ENCODE data around the gene PNMA1. TPM values are rescaled to one million over a fixed set of nuclear protein-coding genes. Genes with fewer than 3 reads are reported as not detected.
A peak's percentile ranks its signal among the peaks of the same experiment; 100 is the strongest.

Gene PNMA1
- total RNA-seq, 1 donor from 2014 or later = 29.7 TPM

DNA sequence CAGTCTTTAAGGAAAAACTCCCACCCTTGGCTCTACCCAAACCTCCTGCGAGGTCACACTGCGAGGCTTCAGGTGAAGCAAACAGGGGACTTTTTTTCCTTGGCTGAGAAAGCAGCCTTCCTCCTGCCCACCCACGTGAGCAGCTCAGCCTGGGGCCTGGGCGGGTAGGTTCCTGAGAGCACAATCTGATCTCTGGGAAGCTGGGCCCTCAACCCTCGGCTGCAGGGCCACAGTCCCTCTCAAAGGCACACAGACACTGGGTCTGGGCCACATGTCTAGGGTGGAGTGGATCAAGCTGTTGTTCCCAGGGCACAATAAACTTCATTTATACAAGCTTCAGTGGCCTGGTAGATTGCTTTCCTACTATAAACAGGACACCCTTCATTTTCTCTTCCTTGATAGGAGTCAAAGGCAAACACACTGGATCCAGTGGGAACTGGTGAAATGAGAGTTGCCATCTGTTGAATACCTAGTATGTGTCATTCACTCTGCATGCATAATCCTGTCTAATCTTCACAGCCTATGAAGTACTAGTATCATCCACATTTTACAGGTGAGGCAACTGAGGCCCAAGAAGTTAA is 41.3 kb upstream of the PNMA1 start:
- Mint-ChIP-seq H3K9me3 (no peaks in the 10 kb centered on the region), H3K4me1 (ENCODE audit: low read depth) (peaks cover 85% of the 10 kb centered on the region), H3K27me3 (ENCODE audit: insufficient read depth) (no peaks in the 10 kb centered on the region), H3K36me3 (ENCODE audit: low read depth) (peaks cover 5% of the 10 kb centered on the region), H3K4me3 (peak overlapping the region; percentile 90), H3K27ac (peak overlapping the region; percentile 96)
- intact Hi-C loops (cut with micrococcal nuclease) = loop anchor here (2.0 kb wide), 2 partner anchors 15 to 59 kb away; no protein-coding TSS in a partner anchor
- no peak for DNase-seq (ENCODE audit: low spot score)

DNA sequence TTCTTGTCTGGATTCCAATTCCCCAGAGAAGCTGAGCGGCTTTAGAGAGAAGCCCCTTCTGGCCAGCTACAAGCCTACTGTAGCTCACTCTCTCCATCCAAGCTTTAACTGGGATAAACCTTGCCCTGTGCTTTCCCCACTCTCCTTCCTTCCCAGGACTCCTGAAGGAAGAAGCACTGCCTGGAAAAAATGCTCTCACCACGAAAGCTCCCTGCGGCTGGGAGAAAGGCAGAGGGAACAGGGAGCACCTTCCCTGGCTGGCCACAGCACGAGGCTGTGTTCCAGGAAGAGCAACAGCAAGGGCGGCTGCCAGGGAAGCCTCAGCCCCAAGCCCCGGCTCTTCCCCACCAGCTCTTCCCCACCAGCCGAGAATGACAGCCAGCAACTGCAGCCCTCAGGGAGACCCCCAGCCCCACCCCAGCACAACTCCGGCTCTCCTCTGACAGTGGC is 40.8 kb upstream of the PNMA1 start:
- Mint-ChIP-seq H3K36me3 (ENCODE audit: low read depth) (peaks cover 5% of the 10 kb centered on the region), H3K4me3 (peak overlapping the region; percentile 90), H3K9me3 (no peaks in the 10 kb centered on the region), H3K27ac (peak overlapping the region; percentile 96), H3K4me1 (ENCODE audit: low read depth) (peaks cover 87% of the 10 kb centered on the region), H3K27me3 (ENCODE audit: insufficient read depth) (no peaks in the 10 kb centered on the region)
- intact Hi-C loops (cut with micrococcal nuclease) = loop anchor here (1.0 to 2.0 kb wide), 4 partner anchors 7 to 27 kb away; no protein-coding TSS in a partner anchor
- DNase-seq (ENCODE audit: low spot score) = no peak

DNA sequence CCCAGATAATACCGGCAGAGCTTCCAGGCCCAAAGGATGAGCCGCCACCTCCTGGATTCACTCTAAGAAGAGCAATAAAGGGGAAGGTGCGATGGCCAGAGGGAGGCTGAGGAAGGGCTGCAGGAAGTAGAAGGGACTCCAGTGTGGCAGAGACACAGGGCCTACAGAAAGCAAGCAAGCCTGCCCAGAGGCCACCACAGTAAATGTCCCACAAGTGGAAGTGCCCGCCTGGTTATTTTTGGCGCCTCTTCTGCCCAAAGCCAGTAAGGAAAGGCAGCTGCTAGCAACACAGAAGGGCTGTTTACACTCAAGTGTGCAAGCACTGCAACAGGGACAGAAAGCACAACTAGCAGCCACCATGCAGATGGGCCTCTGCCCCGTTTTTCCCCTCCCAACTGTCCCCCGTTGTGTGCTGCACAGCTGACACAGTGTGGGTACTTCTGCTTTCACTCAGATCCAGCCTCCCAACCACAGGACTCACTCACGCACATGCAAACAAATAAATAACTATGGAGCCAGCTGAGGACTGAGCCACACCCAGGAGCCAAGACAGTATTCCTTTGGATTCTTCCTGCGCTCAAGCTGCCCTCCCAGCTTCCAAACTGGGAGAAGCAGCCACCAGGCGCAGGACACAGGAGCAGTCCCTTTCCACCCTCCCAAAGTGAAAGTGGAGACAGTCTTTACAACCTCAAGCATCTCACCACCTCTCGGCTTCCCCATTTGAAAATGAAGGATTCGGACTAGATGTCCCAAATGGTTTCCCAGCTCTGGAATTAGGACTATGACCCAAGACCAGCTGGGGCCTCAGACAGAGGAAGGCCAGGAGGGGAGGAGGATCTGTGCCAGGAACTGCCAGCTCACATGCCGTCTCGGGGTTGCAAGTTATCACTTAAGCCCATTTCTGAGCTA is 40.0 kb upstream of the PNMA1 start:
- H3K4me1 Mint-ChIP-seq (ENCODE audit: low read depth) = peaks cover 95% of the 10 kb centered on the region
- no peaks in the 10 kb centered on the region for H3K9me3 Mint-ChIP-seq
- H3K36me3 Mint-ChIP-seq (ENCODE audit: low read depth) = peaks cover 5% of the 10 kb centered on the region
- peak; percentile 47 for DNase-seq (ENCODE audit: low spot score)
- H3K4me3 Mint-ChIP-seq = peak overlapping the region; percentile 90
- intact Hi-C loops (cut with micrococcal nuclease) = loop anchor here (1.0 to 2.0 kb wide), 4 partner anchors 8 to 26 kb away; no protein-coding TSS in a partner anchor
- no peaks in the 10 kb centered on the region for H3K27me3 Mint-ChIP-seq (ENCODE audit: insufficient read depth)
- peak overlapping the region; percentile 96 for H3K27ac Mint-ChIP-seq

DNA sequence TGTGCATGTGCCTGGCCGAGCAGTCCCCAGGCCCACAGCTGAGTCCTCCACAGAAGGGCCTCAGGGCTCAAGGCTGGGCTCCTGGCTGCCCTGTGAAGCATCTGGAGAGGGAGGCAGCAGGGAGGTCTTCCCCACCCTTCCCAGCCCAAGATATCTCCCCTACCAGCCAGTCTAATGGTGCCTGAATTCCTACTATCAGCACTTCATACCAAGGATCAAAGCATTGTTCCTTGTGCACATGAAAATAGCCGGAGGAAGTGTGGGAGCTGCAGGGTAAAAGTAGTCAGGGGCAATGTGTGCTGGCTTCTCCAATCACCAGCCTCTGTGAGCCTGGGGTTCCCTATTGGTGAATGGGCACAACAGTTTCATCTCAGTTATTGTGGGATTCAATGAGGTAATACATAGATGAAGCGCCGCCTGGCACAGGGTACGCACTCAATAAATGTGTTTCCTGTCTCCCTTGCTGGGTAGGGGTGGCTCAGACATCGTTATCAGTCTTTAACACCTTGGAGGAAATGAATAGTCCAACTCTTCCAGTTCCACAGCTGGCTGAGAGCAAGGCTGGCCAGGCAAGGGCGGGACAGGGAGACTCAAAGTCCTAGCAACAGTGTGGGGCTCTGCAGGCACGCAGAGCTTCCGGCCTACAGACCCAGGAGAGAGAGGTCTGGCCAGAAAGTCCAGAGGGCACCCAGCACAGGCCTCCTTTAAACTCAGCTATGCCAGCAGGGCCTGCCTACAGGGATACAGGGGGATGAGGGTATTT is 39.1 kb upstream of the PNMA1 start:
- H3K4me3 Mint-ChIP-seq = peak overlapping the region; percentile 90

DNA sequence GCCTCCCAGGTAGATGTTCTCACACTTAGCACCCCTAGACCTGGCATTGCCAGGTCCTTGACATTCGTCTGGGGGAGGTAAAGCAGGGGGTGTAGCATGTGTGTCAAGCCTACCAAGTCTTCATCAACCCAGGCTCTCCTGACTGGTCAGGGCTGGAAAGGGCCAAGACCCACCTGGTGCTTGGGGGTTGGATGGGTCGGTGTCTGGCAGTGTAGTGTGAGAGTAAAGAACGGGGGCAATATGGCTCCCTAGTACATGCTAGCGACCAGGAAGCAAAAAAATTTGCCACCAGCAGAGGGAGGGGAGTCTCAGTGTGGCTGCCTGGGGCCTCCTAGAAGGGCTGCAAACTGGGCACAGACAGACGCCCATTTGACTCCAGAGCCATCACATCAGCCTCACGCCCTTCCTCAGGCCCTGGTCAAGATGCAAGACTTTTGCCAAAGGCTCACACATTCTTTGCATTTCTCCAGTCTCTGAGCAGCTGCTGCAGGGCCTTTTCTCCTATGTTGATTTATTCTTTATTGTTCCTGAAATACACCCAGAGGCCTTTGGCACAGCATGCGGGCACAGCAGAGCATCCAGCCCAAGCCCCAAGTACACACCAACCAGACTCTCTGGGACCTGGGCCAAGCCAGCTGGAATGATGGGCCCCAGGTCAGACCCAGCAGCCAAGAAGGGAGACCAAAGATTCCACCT is 38.3 kb upstream of the PNMA1 start:
- Mint-ChIP-seq H3K4me1 (ENCODE audit: low read depth) (peaks cover 98% of the 10 kb centered on the region), H3K4me3 (peak overlapping the region; percentile 31), H3K36me3 (ENCODE audit: low read depth) (no peaks in the 10 kb centered on the region), H3K9me3 (no peaks in the 10 kb centered on the region), H3K27me3 (ENCODE audit: insufficient read depth) (no peaks in the 10 kb centered on the region), H3K27ac (peak overlapping the region; percentile 96)
- DNase-seq (ENCODE audit: low spot score) = no peak
- intact Hi-C loops (cut with micrococcal nuclease) = no loop called here

More for the DNA sequence above, 39.1 kb upstream of the PNMA1 start:
- Mint-ChIP-seq H3K9me3 (no peaks in the 10 kb centered on the region), H3K27me3 (ENCODE audit: insufficient read depth) (no peaks in the 10 kb centered on the region), H3K36me3 (ENCODE audit: low read depth) (peaks cover 5% of the 10 kb centered on the region), H3K27ac (peak overlapping the region; percentile 96), H3K4me1 (ENCODE audit: low read depth) (peaks cover 98% of the 10 kb centered on the region)
- intact Hi-C loops (cut with micrococcal nuclease) = no loop called here
- no peak for DNase-seq (ENCODE audit: low spot score)

DNA sequence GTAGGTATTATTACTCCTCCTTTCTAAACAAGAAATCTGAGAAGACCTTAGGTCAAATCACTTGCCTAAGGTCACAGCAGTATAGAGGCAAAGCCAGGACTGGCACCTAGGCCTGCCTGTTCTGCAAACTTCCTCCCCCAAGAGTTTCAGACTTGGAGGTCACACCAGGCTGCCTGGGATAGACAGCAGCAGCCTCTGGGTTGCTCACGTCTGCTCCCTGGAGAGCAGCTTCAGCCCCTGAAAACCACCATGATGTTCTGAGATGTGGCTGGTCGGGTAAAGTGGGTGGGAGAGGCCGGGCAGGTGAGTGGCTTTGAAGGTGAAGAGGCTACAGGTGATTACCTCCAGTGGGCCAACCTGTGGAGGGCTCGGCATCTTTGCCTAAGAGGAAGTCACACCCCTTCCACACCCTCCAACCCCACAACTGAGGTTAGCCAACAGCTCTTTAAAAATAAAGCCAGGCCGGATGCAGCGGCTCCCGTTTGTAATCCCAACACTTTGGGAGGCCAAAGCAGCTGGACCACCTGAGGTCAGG is 37.0 kb upstream of the PNMA1 start:
- DNase-seq (ENCODE audit: low spot score) = no peak
- no peaks in the 10 kb centered on the region for H3K9me3 Mint-ChIP-seq
- no peak overlapping the region for H3K27ac Mint-ChIP-seq
- no peaks in the 10 kb centered on the region for H3K27me3 Mint-ChIP-seq (ENCODE audit: insufficient read depth)
- no peak overlapping the region for H3K4me3 Mint-ChIP-seq
- intact Hi-C loops (cut with micrococcal nuclease) = no loop called here
- no peaks in the 10 kb centered on the region for H3K36me3 Mint-ChIP-seq (ENCODE audit: low read depth)
- H3K4me1 Mint-ChIP-seq (ENCODE audit: low read depth) = peaks cover 98% of the 10 kb centered on the region

DNA sequence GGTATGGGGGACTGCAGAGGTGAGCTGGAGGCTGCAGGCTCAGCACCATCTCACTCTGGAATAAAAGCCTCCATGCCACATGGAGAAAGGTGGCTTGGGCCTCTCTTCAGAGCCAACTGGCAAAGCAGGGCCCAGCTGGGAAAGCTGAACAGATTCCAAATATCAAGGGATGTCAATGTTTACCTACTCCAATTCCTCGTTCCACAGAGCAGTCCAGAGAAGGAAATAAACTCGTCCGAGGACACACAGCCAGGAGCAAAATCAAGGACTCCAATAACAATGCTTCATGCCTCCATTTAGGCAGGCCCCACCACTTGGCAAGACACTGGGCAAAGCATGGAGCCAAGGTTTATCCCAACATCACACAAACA is 36.3 kb upstream of the PNMA1 start:
- intact Hi-C loops (cut with micrococcal nuclease) = no loop called here
- no peak for DNase-seq (ENCODE audit: low spot score)
- peak overlapping the region; percentile 22 for H3K4me3 Mint-ChIP-seq
- no peaks in the 10 kb centered on the region for H3K9me3 Mint-ChIP-seq
- H3K4me1 Mint-ChIP-seq (ENCODE audit: low read depth) = peaks cover 98% of the 10 kb centered on the region
- no peak overlapping the region for H3K27ac Mint-ChIP-seq
- no peaks in the 10 kb centered on the region for H3K27me3 Mint-ChIP-seq (ENCODE audit: insufficient read depth)
- H3K36me3 Mint-ChIP-seq (ENCODE audit: low read depth) = no peaks in the 10 kb centered on the region

DNA sequence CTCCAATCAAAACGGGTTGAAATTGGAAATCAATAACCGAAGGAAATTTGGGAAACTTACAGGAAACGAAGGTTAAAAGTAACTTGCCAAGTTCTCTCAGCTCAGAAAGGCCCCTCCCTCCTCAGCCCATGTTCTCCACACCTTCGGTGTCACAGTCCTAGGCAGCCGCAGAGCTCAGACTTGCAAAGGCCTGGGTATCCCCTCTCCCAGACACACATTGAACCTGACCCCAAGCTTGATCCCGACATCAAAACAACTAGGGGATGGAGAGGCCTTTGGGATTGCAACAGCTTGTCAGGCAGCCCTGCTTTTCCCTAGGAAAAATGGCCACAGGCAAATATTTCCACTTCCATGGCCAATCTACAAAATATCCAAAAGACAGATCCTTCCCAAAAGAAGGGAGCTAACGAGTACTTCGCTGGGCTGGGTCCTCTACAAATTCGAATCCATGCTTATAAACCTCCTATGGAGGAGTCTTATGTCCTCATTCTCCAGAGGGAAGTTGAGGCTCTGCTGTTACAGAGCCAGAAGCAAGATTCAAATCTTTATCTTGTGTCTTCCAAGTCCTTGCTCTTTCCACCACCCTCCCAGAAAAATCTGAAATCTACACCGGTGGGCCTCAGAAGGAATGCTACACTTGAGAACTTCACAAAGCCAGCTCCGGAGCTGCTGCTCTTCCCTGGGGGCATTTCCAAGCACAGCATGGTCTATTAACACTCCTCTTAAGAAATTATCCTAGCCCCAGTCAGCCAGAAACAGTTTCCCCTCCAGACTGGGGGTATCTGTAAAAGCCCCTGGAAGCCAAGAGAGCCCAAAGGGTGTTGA is 35.7 kb upstream of the PNMA1 start:
- Mint-ChIP-seq H3K4me1 (ENCODE audit: low read depth) (peaks cover 98% of the 10 kb centered on the region), H3K4me3 (no peak overlapping the region), H3K27me3 (ENCODE audit: insufficient read depth) (no peaks in the 10 kb centered on the region), H3K9me3 (no peaks in the 10 kb centered on the region), H3K36me3 (ENCODE audit: low read depth) (no peaks in the 10 kb centered on the region), H3K27ac (no peak overlapping the region)
- intact Hi-C loops (cut with micrococcal nuclease) = loop anchor here (10.0 kb wide), 1 partner anchor 205 kb away; the partner anchor contains the start of genes COQ6 and FAM161B
- no peak for DNase-seq (ENCODE audit: low spot score)

DNA sequence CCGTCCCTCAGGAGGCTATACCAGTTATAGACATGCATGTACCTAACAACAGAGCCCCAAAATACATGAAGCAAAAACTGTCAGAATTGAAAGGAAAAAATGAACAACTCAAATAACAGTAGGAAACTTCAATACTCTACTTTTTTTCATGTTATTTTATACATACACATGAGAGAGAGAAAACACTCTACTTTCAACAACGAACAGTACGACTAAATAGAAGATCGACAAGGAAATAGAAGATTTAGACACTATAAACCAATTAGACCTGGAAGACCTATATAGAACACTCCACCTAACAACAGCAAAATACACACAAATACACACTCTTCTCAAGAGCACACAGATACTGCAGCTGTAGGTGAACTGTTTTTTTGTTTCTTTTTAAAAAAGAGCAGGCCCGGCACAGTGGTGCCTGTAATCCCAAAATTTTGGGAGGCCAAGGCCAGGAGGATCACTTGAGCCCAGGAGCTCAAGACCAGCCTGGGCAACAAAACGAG is 34.7 kb upstream of the PNMA1 start:
- DNase-seq (ENCODE audit: low spot score) = no peak
- intact Hi-C loops (cut with micrococcal nuclease) = loop anchor here (10.0 kb wide), 1 partner anchor 206 kb away; the partner anchor contains the start of genes COQ6 and FAM161B
- no peaks in the 10 kb centered on the region for H3K36me3 Mint-ChIP-seq (ENCODE audit: low read depth)
- H3K4me3 Mint-ChIP-seq = peak overlapping the region; percentile 12
- H3K4me1 Mint-ChIP-seq (ENCODE audit: low read depth) = peaks cover 98% of the 10 kb centered on the region
- H3K27me3 Mint-ChIP-seq (ENCODE audit: insufficient read depth) = no peaks in the 10 kb centered on the region
- no peaks in the 10 kb centered on the region for H3K9me3 Mint-ChIP-seq
- peak overlapping the region; percentile 70 for H3K27ac Mint-ChIP-seq

DNA sequence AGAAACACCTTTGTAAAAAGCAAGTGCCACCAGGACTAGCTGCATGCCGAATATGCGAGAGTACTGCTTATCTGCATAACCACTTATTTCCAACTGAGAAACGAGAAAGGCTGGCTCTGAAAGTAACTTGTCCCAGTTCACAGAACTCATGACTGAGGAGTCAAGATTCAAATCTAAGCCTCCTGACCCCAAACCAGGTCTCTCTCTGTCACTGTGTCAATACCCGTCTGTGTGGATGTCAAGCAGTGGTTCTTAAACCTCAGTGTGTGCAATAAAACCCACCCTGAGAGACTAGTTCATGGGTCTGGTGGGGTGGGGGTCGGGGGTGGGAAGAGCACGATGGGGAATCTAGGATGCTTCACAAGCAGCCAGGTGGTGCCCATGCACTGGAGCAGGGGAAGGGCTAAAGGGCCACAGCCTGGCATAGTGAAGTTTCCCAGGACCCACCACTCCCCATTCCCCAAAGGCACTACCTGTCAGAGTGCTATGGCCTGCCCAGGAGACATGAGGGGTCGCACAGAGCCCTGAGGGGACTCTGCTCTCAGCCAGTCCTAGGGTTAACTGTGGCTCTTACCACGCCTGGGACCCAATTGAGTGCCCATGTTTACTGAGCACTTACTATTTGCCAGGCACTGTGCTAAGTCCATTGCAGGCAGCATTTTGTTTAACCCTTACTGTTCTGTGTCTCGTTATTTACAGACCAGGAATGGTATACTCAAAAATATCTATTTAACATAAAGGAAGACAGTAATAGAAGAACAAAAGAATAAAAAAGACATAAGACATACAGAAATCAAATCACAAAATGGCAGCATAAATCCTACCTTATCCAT is 33.4 kb upstream of the PNMA1 start:
- intact Hi-C loops (cut with micrococcal nuclease) = loop anchor here (10.0 kb wide), 1 partner anchor 207 kb away; the partner anchor contains the start of genes COQ6 and FAM161B
- Mint-ChIP-seq H3K36me3 (ENCODE audit: low read depth) (no peaks in the 10 kb centered on the region), H3K27me3 (ENCODE audit: insufficient read depth) (no peaks in the 10 kb centered on the region), H3K27ac (no peak overlapping the region), H3K9me3 (no peaks in the 10 kb centered on the region), H3K4me3 (no peak overlapping the region), H3K4me1 (ENCODE audit: low read depth) (peaks cover 98% of the 10 kb centered on the region)
- DNase-seq (ENCODE audit: low spot score) = no peak
